ENCODE data around the gene VWC2L.

The VWC2L gene

DNA sequence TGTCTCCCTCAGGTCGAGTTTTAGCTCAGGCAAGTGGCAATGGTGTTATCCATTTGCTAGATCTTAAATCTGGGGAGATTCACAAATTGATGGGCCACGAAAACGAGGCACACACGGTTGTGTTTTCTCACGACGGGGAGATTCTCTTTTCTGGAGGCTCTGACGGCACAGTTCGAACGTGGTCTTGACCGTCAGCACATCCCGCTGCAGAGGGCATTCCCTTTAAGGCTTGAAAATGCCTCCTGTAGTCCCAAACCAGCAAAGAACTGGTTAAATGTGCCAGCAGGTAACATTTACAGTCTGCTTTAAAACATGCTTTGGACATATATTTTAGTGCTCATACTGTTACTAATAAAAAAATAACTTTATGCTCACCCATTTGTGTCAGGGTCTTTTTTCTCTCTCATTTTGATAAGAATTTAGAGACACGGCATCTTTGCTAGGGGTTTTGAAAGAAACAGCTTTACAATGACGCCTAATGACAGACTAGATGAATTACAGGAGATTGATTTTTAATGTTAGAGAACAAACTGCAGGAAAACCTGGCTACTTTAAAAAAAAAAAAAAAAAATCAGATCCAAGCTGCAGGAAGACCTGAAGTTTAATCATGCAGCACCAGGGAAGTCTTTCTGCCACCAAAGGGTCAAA, 602 bp upstream of the VWC2L start:
- Histone ChIP-seq H3K4me1 (ENCODE audit: low read length) (no peaks in the 10 kb centered on the region), H3K9me3 (replicated peaks; ENCODE audit: insufficient read depth, low read length) (no peaks in the 10 kb centered on the region), H3K9me2 (replicated peaks; ENCODE audit: insufficient read depth, low read length) (no peaks in the 10 kb centered on the region), H3K9ac (ENCODE audit: low read length) (no peak overlapping the region), H3K27ac (ENCODE audit: low read length) (no peak overlapping the region), H3K4me2 (ENCODE audit: low read depth, low read length) (no peak overlapping the region), H4K20me1 (ENCODE audit: insufficient read depth, low read length) (no peaks in the 10 kb centered on the region), H3F3A (ENCODE audit: insufficient read depth, low read length) (no peaks in the 10 kb centered on the region), H2AFZ (ENCODE audit: low read length) (no peak overlapping the region), H3K4me3 (ENCODE audit: low read length) (no peak overlapping the region), H3K36me3 (replicated peaks; ENCODE audit: insufficient read depth, low read length) (no peaks in the 10 kb centered on the region), H3K27me3 (replicated peaks; ENCODE audit: insufficient read depth, low read length) (no peaks in the 10 kb centered on the region), H3K79me2 (ENCODE audit: low read length) (no peaks in the 10 kb centered on the region)
- TF ChIP-seq, protein P1, sequence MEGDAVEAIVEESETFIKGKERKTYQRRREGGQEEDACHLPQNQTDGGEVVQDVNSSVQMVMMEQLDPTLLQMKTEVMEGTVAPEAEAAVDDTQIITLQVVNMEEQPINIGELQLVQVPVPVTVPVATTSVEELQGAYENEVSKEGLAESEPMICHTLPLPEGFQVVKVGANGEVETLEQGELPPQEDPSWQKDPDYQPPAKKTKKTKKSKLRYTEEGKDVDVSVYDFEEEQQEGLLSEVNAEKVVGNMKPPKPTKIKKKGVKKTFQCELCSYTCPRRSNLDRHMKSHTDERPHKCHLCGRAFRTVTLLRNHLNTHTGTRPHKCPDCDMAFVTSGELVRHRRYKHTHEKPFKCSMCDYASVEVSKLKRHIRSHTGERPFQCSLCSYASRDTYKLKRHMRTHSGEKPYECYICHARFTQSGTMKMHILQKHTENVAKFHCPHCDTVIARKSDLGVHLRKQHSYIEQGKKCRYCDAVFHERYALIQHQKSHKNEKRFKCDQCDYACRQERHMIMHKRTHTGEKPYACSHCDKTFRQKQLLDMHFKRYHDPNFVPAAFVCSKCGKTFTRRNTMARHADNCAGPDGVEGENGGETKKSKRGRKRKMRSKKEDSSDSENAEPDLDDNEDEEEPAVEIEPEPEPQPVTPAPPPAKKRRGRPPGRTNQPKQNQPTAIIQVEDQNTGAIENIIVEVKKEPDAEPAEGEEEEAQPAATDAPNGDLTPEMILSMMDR (IDR thresholded peaks at IDR 0.05; ENCODE audit: low read length): no peak
- TF ChIP-seq EZH2 (optimal IDR thresholded peaks at IDR 0.05; ENCODE audit: low read depth, low read length) (no peak), EZH2phosphoT487 (IDR thresholded peaks at IDR 0.05; ENCODE audit: low read length) (no peak)
- no peak for DNase-seq

DNA sequence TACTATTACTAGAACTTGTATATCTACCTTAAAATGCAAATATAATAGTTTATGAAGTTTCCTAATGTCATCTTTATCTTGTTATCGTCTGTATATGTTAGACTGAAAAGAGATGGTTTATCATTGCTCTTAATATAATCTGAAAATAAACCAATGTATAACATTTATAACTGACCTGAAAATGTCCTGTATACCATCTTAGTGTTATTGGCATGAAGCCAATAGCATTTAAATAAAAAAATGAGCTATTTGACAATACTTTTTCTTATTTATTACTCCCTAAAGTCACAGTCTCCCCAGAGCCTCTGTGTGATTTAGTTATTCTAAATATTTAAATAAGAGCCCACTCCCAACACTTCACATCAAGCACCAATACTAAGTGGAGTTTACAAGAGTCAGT, 1.8 kb downstream of the VWC2L start:
- Histone ChIP-seq H3K79me2 (ENCODE audit: low read length) (no peaks in the 10 kb centered on the region), H3K9ac (ENCODE audit: low read length) (no peak overlapping the region), H3K4me3 (ENCODE audit: low read length) (no peak overlapping the region), H3K36me3 (replicated peaks; ENCODE audit: insufficient read depth, low read length) (no peaks in the 10 kb centered on the region), H3K27me3 (replicated peaks; ENCODE audit: insufficient read depth, low read length) (no peaks in the 10 kb centered on the region), H3K27ac (ENCODE audit: low read length) (no peak overlapping the region), H3K4me2 (ENCODE audit: low read depth, low read length) (no peak overlapping the region), H3K9me3 (replicated peaks; ENCODE audit: insufficient read depth, low read length) (no peaks in the 10 kb centered on the region), H3K9me2 (replicated peaks; ENCODE audit: insufficient read depth, low read length) (no peaks in the 10 kb centered on the region), H2AFZ (ENCODE audit: low read length) (no peak overlapping the region), H3K4me1 (ENCODE audit: low read length) (no peaks in the 10 kb centered on the region), H3F3A (ENCODE audit: insufficient read depth, low read length) (no peaks in the 10 kb centered on the region), H4K20me1 (ENCODE audit: insufficient read depth, low read length) (no peaks in the 10 kb centered on the region)
- TF ChIP-seq EZH2 (optimal IDR thresholded peaks at IDR 0.05; ENCODE audit: low read depth, low read length): no peak
- TF ChIP-seq EZH2phosphoT487 (IDR thresholded peaks at IDR 0.05; ENCODE audit: low read length): no peak
- TF ChIP-seq, protein P1 (IDR thresholded peaks at IDR 0.05; ENCODE audit: low read length): no peak
- DNase-seq: no peak

DNA sequence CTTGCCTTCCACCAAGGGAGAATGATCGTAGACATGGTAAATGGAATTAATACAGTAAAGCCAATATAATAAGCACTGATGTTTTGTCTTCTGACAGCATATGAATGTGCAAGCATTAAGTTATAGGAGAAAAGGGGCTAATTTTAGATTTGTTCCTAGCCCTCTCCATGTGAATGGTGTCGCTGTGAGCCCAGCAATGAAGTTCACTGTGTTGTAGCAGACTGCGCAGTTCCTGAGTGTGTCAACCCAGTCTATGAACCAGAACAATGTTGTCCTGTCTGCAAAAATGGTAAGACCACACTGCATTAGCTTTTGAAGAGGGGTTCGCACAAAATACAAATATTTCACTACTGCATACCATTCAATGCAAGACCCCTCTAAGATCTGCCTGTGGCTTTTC, 25.6 kb downstream of the VWC2L start:
- Histone ChIP-seq H3K79me2 (ENCODE audit: low read length) (no peaks in the 10 kb centered on the region), H3K36me3 (replicated peaks; ENCODE audit: insufficient read depth, low read length) (no peaks in the 10 kb centered on the region)
- TF ChIP-seq EZH2phosphoT487 (IDR thresholded peaks at IDR 0.05; ENCODE audit: low read length): no peak
- TF ChIP-seq, protein P1 (IDR thresholded peaks at IDR 0.05; ENCODE audit: low read length): no peak
- TF ChIP-seq EZH2 (optimal IDR thresholded peaks at IDR 0.05; ENCODE audit: low read depth, low read length): no peak

More for the DNA sequence above, 25.6 kb downstream of the VWC2L start:
- Histone ChIP-seq H3K4me1 (ENCODE audit: low read length) (no peaks in the 10 kb centered on the region), H3K27me3 (replicated peaks; ENCODE audit: insufficient read depth, low read length) (no peaks in the 10 kb centered on the region), H2AFZ (ENCODE audit: low read length) (no peak overlapping the region), H3K4me2 (ENCODE audit: low read depth, low read length) (no peak overlapping the region), H3K4me3 (ENCODE audit: low read length) (no peak overlapping the region), H4K20me1 (ENCODE audit: insufficient read depth, low read length) (no peaks in the 10 kb centered on the region), H3K9ac (ENCODE audit: low read length) (no peak overlapping the region), H3K9me3 (replicated peaks; ENCODE audit: insufficient read depth, low read length) (no peaks in the 10 kb centered on the region), H3K9me2 (replicated peaks; ENCODE audit: insufficient read depth, low read length) (no peaks in the 10 kb centered on the region), H3K27ac (ENCODE audit: low read length) (no peak overlapping the region), H3F3A (ENCODE audit: insufficient read depth, low read length) (no peaks in the 10 kb centered on the region)
- DNase-seq: no peak
